Fibroblast of peridontal ligament (primary cell): ENCODE measurements around the gene NKAPL.

ENCODE experiments used
- DNase-seq: peaks from one replicate; pipeline ENCODE4 v3.0.0-alpha.2; 2010; ENCODE audit errors: extremely low read depth

The NKAPL gene

DNA sequence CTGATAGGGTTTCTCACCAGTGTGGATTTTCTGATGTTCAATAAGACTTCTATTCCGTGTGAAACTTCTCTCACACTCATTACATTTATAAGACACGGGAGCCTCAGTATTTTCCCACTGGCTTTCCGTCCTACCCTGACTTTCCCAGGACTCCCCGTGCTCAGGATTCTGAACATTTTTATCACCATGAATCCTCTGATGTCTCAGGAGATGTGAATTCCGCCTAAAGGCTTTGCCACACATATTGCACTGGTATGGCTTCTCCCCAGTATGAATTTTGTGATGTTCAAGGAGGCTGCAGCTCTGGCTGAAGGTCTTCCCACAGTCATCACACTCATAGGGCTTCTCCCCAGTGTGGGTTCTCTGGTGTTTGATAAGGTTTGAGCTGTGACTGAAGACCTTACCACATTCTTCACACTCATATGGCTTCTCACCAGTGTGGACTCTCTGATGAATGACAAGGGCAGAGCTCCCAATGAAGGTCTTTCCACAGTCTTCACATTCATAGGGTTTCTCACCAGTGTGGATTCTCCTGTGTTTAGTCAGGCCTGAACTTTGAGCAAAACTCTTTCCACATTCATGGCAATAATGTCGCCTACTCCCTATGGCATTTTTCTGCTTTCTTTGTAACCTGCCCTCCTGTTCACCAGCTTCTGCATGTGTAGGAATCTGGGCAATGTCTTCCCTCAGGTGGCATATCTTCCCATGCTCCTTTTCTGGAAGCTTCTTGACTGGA is 13.7 kb upstream of the NKAPL start:
- no peak for DNase-seq

DNA sequence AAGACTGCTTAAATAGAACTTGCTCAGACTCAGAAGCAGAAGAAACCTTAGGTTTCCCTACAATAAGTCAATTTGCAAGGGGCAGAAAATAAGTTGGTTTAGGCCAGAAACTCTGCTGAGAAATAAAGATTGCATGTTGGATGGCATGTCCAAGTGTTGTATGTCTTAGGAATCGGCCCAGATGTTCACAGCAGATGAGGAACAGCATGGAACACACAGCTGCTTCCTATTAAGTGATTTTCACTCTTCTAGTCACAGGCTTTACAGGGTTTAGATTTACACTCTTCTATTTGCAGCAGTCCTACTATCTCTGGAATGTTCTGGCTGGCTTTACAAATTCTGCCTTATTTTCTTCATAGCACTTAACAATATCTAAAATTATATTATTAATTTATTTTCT is 10.2 kb upstream of the NKAPL start:
- DNase-seq: peak; percentile 62

DNA sequence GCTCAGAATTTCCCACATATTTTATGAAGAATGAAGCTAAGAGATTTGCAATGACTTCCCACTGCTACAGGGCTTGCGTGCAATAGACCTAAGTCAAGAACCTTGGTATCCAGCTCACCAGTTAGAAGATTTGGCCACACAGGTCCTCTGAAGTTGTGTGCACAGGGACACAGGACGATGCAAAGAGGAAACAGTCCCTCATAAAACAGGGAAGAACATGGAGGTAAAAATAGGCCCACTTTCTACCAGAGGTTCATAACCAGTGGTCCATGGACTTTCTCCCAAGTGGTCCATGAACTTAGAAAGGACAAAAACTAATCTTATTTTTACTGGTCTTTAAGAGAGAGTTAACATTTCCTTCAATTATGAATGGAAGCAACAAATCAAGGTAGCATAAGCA is 8.3 kb upstream of the NKAPL start:
- no peak for DNase-seq

DNA sequence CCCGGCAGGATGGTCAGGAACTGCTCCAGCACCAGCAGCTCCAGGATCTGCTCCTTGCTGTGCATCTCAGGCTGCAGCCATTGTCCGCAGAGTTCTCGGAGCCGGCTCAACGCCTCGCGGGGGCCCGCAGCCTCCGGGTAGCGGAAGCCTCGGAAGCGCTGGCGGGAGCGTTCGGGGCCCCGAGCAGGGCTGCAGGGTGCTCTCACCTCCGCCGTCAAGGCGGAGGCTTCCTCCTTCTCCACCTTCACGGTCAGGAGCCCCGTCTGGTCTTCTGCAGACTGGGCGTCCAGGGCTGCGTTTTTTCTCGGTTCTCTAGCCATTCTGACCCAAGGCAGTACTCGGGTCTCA is 7.5 kb upstream of the NKAPL start:
- DNase-seq: no peak

DNA sequence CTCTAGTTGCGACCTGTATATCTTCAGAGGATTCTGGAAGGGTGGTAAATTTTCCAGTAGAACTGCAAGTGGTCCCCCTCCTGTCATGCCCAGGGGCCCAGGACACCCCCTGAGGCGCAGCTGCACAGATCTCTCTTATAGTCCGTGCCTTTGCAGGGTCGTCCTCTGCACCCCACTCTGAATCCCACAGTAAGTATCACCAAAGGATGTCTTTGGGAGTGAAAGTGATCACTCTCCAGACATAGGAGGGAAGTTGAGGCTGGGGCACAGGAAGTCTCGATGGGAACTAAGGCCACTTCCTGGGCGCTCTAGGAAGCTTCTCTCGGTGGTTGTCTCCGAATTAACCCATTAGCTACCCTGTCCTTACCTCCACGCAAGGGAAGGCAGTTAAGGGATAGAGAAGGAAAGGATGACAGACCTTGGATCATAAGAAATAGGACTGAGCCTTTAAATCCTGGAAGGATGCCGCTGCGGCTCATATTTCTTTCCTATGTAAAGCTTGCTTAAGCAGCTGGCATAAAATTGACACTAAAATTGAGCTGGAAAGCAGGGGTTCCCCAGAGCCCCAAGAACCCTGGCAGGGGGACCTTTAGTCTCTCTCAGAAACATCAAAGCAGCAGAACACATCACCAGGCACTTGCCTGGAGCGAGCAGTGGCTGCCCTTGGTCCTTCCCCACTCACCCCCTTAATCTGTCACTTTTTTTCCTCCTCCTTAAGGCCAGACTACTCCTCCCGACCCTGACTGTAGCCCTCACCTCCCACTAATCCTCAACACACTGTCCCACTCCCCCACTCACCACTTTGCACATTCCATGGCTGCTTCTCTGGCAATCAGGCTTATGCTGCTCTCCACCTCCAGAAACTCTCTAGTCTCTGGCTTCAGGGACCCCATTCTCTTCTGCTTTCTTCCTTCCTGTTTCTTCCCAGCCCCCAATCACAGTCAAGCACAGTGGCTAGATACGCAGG is 6.8 kb upstream of the NKAPL start, which contains the start of gene ZKSCAN4:
TSS of gene ZKSCAN4 (minus strand) at position 261 of the 967 bp plus-strand sequence. CDS start 289 bp downstream, outside the sequence.
- peak; percentile 96 for DNase-seq

DNA sequence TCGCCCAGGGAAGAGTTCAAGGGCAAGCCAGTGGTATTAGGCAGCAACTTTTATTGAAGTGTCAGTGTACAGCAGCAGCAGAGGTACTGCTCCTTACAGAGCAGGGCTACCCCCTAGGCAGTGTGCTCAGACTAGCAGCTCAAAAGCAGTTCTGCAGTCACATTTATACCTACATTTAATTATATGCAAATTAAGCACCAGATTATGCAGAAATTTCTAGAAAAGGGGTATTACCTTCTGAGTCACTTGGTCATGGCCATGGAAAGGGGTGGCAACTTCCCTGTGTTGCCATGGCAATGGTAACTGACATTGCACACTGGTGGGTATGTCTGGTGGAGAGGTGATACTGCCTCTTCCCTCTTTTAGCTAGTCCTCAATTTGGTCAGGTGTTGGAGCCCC is 5.0 kb upstream of the NKAPL start:
- DNase-seq: no peak

DNA sequence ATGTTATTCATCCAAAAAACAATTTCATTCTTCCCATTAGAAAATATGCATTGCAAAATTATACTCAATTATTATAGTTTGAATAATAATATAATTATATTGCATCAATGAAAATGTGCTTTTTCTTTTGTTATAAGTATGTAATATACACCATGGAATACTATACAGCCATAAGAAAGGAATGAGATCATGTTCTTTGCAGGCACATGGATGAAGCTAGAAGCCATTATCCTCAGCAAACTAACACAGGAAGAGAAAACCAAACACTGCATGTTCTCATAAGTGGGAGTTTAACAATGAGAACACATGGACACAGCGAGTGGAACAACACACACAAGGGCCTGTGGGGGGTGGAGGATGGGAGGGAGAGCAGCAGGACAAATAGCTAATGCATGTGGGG is 2.1 kb upstream of the NKAPL start:
- DNase-seq: no peak

DNA sequence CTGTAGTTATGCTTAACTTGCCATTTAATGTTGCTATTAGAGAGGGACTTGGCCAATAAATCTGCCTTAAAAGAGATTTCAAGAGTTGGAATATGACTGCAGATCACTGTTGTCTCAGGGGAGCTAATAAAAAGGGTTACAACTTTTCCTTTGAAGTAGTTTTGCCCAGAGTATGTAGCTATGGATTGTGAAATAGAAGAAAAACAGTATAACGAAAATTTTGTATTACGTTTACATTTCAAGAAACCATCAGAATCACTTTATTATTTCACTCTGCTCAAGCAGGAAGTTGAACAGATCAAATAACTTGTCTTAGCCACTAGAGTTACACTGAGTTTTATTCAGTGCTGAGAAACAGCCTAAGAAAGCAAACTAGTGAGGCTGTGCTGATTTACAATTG is 4.8 kb downstream of the NKAPL start:
- peak; percentile 28 for DNase-seq

DNA sequence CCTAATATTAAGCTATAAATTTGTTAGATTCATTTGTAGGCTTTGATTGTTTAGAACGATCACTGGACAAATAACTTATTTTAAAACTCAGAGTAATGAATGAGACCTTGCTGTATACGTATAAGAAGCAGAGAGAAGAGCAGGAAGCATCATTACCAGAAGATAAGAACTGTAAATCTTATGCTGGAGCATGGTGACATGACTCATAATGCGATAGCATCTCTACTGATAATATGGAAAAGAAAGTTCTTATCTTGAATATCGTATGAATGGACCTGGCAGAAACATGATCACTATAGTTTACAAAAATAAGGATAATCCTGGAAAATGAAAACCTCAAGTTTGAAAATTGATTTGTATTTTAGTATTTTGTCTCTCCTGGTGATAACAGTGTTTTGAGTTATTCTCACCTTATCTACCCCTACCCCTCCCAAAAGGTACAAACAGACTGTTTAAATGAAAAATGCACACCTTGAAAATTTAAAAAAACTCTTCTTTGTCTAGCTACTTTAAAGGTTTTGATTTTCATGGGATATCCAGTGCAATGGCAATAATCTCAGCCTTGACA is 5.8 kb downstream of the NKAPL start:
- no peak for DNase-seq

DNA sequence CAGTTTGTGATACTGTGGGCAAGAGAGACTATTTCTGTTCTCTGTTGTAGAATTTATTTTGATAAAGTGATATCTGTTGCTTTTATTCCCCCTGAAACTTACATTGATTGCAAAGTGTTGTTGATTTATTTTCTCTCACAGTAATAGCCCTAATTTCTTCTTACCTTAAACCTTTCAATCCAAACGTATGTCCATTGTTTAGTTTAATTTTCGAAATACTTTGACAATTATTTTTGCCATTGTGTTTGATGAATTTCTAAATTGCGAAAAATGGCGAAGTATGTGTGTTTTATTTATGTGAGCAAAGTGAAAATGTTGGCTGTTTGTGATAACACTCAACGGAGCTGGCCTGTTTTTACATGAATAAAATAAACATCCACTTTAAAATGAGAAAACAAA is 7.5 kb downstream of the NKAPL start:
- DNase-seq: no peak

DNA sequence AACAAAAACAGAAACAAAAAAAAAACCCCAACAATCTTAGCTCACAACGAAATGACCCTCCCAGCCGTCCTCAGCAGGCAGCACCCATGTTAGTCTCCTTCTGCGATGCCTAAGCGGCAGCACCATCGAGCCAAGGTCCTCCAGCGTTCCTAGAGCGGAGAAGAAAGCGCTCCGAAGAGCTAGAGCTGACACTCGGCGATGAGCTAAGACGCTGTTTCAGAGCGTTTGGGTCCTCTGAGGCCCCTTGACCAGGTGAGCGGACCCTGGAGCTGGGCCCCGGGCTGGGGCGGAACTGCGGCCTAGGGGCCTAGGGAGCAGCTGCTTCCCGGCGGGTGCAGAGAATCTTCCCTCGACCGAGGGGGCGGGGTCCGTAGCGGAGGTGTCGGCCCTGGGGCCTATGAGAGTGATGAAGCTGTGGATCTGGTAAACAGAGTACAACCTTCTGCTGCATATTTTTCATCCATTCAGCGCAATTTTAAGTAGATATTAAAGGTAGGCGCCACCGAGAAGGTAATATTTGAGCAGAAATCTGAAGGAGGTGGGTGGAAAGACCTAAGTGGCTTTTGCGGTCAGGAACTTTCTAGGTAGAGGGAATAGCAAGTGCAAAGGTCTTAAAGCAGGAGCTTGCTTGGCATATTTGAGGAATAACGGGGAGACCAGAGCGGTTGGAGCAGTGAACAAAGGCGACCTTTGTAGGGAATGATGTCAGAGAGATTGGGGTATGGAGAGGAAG is 8.0 kb downstream of the NKAPL start, which contains the start of gene ZSCAN26:
TSS of gene ZSCAN26 (plus strand) at position 182 of the 733 bp plus-strand sequence. CDS start 4,777 bp downstream, outside the sequence.
- DNase-seq: peak; percentile 92

DNA sequence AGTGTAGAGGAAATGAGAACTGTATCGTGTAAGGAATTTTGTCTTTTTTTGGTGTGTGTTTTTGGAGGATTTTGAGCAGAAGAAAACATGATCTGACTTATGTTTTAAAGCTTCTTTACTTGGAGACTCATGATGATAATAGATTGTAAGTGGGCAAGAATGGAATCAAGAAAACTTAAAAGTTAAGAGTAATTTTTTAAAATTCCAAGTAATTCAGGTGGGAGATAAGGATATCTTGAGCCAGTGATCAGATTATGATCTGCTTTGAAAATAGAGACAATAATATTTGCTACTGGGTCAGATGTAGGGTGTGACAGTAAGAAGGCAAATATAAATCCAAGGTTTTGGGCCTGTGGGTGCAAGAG is 8.6 kb downstream of the NKAPL start:
- peak; percentile 10 for DNase-seq

DNA sequence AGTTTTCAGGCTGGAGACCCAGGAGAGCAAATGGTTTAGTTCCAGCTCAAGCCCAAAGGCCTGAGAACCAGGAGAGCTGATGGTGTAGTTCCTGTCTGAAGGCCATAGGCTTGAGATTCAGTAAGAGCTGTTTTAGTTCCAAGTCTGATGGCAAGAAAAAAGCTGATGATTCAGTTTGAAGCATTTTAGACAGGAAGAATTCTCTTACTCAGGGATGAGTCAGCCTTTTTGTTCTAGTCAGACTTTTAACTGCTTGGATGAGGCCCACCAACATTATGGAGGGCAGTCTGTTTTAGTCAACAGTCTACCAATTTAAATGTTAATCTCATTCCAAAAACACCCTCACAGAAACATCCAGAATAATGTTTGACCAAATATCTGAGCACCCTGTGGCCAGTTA is 10.4 kb downstream of the NKAPL start:
- DNase-seq: peak; percentile 86

DNA sequence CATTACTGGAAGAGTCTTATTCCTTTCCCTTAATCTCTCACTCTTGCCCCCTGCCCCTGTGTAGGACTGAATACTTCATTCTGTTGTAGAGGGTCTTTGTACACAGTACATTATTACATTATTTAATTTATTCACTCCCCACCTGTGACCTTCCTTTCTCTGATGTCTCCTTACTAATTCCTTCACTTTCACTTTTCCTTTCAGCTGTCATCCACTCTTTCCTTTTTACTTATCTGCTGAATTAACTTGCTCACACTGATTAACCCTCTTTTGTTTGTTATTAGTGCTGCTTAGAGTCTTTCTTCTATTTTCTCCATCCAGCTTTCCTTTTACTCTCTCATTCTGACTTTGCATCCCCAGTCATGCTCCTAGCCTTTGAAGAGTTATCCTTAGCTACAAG is 15.8 kb downstream of the NKAPL start:
- no peak for DNase-seq

DNA sequence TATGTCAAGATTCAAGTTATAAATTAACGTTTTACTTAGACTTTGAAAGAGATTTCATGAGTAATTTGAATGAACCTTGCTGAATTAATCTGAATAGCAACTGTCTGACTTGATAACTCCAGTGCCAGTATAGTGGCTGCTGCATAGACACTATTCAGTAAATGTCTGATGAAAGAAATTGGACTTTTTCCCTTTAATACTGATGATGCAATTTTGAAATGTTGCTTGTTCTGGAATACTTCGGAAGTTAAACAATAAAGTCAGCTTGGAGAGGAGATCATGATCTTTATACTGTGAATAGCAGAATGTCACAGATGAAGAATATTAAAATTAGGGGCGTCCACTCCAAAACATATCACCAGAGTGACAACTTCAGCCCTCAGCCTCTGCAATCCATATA is 18.6 kb downstream of the NKAPL start:
- peak; percentile 11 for DNase-seq

DNA sequence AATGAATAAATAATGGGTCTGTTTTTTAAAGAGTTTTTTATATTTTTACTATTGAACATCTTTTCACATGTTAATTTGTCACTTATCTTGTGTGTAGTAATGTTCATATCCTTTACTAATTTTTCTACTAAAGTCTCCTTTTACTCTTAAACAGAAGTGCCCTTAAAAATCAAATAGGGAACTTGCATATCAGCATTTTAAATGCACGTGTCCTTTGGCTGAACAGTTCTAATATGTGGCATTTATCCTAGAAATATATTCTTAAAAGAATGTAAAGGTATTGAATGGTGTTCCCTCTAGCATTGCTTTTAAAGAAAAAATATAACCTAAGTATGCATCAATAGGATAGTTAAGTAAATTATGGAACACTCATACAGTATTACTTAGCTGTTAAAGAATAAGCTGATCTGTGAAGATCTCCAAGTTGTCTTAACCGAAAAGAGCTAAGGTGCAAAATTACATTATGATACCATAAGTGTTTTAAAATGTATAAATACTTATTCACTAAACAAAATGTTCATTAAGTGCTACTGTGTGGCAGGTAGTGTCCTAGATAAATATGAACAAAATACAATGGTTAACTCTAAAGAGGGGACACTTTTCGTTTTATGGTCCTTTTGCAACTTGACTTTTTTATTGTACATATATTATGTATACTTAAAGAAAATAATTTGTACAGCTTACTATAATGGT is 21.6 kb downstream of the NKAPL start:
- DNase-seq: peak; percentile 3

DNA sequence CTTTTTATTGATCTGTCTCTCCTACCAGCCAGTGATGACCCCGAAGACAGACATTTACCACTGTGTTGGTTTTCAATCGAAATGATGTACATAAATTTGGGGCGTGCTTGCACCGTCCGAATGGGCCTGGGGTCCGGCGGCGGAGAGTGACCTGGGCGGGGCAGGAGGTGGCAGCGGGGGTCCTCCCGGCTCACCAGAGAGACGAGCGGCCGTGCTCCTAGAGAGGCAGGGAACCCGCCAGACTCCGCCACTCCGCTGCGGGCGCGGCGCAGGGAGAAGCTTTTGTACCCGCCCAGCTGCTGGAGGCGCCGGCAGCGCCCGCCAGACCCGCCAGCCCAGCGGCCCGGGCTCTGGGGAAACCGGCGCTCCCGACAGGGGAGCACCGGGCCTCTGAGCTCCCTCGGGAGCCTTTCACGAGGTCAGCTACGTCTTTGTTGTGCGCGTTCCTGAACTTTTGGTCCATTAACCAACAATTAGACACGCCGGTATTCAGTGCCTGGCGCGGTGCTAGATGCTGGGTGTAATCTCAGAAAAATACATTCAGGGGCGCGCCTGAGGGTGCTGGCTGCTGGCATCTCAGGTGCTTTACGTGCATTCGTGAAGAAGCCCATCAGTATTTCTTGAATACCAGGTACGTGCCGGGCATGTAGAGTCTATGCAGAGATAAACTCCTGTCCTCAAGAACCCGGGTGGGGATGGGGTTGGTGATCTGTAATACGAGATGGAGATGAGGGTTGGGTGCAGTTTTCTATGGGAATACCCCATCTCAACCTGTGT is 22.4 kb downstream of the NKAPL start, which contains the start of gene PGBD1:
TSS of gene PGBD1 (plus strand) at position 285 of the 777 bp plus-strand sequence. CDS start 2,242 bp downstream, outside the sequence.
- peak; percentile 68 for DNase-seq

DNA sequence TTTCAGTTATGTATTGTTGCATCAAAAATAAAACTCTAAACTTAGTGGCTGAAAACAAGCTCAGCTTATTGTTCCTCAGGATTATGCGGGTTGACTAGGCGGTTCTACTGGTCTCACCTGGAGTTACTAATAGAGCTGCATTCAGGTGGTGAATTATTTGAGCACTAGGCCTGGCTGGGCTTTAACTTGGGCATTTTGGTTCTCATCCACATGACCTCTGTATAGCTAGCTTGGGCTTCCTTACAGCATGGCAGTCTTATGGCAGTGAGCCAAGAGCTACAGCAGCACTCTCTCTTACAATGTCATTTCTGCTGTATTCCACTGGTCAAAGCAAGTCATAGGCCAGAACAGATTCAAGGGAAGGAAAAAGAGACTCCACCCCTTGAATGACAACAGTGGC is 23.8 kb downstream of the NKAPL start:
- peak; percentile 14 for DNase-seq

DNA sequence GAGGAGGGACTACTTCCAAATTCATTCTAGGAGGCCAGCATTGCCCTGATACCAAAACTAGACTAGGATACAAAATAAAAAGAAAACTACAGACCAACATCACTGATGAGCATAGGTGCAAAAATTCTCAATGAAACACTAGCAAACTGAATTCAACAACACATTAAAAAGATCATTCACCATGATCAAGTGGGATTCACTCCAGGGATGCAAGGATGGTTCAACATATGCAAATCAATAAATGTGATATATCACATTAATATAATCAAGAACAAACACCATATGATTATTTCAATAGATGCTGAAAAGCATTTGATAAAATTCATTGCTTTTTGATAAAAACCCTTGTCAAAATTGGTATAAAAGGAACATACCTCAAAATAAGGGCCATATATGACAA is 32.5 kb downstream of the NKAPL start:
- no peak for DNase-seq

DNA sequence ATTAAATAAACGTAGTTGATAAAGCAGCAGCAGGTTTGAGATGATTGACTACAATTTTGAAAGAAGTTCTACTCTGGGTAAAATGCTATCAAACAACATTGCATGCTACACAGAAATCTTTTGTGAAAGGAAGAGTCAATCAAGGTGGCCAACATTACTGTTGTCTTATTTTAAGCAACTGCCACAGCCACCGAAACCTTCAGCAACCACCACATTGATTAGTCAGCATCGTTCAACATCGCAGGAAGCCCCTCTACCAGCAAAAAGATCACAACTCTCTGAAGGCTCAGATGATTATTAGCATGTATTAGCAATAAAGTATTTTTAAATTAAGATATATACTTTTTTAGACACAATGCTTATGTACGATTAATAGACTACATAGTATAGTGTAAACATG is 36.2 kb downstream of the NKAPL start:
- DNase-seq: no peak
